D721Med (cell line): Measurements from ENCODE around the gene TRABD.
A peak's percentile ranks its signal among the peaks of the same experiment; 100 is the strongest.

Experiments
- DNase-seq: peaks from one replicate; pipeline ENCODE4 v3.0.0; 2011; ENCODE audit warnings: low spot score; ENCODE audit not compliant: insufficient read length
- FAIRE-seq: peaks from 2 replicates; lab custom pipeline; 2011; peaks lifted over from hg19 to GRCh38; lab: Jason Lieb, UNC
- TF ChIP-seq, protein P1 (sequence below): IDR thresholded peaks from 2 replicates; pipeline ENCODE4 v1.5.1; 2012; ENCODE audit warnings: mild to moderate bottlenecking, control low read depth; ENCODE audit not compliant: insufficient read depth; ENCODE audit errors: missing control alignments

Gene TRABD

DNA sequence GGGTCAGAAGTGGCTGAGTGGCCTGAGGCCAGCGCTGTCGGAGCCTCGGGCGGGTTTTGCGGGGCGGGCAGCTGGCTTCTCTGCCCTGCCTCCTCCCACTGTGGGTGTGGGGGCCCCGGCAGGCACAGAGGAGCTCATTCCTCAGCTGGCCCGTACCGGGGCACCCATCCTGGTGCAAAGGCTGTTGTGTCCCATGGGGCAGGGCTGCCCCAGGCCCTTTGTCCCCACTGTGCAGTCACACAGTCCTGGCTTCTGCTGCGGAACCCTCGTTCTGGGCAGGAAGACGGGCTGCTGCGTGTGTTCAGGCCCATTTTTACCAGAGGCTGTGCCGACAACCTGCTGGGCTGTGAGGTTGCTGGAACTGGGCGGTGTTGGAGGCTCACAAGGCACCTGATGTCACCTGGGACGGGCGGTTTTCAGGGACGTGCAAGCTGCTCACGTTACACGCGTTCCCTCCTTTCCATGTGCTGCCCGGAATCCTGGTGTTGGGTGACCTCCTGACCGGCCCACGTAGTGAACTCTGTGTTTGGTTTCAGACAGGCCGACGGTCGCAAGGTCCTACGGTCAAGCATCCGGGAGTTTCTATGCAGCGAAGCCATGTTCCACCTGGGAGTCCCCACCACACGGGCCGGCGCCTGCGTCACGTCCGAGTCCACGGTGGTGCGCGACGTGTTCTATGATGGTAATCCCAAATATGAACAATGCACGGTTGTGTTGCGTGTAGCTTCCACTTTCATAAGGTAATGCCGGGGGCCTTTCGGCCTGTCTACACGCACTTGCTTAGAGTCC is 20.3 kb downstream of the TRABD start:
- FAIRE-seq (no peak), DNase-seq (no peak)
- TF ChIP-seq, protein P1, sequence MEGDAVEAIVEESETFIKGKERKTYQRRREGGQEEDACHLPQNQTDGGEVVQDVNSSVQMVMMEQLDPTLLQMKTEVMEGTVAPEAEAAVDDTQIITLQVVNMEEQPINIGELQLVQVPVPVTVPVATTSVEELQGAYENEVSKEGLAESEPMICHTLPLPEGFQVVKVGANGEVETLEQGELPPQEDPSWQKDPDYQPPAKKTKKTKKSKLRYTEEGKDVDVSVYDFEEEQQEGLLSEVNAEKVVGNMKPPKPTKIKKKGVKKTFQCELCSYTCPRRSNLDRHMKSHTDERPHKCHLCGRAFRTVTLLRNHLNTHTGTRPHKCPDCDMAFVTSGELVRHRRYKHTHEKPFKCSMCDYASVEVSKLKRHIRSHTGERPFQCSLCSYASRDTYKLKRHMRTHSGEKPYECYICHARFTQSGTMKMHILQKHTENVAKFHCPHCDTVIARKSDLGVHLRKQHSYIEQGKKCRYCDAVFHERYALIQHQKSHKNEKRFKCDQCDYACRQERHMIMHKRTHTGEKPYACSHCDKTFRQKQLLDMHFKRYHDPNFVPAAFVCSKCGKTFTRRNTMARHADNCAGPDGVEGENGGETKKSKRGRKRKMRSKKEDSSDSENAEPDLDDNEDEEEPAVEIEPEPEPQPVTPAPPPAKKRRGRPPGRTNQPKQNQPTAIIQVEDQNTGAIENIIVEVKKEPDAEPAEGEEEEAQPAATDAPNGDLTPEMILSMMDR: no peak

DNA sequence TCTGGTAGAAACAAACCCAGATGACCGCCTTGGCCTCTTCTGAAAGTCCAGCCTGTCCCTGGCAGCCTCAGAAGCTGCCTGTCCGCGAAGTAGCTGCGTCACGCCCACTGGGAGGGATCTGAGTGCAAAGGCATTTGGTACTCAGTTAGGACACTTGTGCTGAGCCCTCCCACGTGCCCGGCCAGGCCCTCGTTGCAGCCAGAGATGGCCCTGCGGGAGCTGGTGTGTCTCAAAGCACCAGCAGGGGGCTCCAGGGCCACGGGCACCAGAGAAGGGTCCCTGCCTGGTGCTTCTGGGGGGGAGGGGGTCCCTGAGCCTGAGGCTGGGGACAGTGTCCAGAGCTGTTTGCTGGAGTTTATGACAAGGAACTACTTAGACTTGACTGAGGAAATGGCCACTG is 20.9 kb downstream of the TRABD start:
- DNase-seq (no peak), FAIRE-seq (no peak)
- TF ChIP-seq, protein P1: peak; percentile 22

DNA sequence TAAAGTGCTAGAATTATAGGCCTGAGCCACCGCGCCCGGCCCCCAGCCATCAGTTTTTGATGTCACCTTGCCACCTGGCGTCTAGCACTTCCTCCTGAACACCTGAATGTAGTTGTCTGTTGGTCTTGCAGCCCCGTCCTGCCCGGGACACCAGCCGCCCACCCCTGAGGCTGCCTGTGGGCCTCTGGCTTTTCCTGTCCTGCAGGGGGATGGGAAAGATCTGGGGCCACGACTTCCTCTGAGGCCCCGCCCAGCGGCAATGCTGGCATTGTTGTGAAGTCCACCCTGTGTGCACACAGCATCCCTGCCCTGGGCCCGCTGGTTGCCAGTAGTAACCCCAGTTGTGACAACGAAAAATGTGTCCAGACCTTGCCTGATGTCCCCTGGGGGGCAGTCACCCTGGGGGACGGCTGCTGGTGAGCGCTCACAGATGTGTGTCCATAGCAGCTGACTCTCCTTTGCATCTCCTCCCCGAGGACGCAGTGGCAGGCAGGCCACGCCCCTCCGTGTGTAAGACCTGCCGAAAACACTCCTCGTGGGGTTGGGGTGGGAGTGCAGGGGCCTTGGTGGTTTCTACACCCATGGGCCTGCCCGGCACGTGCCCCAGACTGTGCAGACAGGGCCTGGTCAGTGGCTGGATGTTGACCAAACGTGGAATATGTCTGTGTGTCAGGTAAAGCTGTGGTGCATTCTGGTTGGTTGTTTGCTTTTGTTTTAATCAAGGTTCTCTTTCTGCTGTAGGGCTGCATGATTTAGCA is 21.8 kb downstream of the TRABD start:
- FAIRE-seq (no peak), DNase-seq (no peak)
- TF ChIP-seq, protein P1: no peak

DNA sequence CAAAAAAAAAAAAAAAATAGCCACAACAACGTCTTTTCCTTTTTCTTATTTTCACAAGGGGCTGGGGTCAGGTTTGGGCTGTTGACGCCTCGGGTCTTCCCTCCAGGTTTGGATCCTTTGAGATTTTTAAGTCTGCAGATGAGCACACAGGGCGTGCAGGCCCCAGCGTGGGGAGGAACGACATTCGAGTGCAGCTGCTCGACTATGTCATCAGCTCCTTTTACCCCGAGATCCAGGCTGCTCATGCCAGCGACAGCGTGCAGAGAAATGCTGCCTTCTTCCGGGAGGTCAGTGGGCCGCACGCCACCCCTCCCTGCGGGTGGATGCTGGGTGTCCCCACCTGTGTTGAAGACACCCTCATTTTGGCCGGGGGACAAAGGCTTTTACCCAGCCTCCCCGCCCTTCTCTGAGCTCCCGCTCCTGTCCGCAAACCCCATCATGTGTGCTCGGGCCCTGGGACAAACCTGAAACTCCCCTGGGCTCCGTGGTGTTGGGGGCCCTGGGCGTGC is 22.8 kb downstream of the TRABD start:
- DNase-seq (no peak), FAIRE-seq (no peak)
- TF ChIP-seq, protein P1: no peak

DNA sequence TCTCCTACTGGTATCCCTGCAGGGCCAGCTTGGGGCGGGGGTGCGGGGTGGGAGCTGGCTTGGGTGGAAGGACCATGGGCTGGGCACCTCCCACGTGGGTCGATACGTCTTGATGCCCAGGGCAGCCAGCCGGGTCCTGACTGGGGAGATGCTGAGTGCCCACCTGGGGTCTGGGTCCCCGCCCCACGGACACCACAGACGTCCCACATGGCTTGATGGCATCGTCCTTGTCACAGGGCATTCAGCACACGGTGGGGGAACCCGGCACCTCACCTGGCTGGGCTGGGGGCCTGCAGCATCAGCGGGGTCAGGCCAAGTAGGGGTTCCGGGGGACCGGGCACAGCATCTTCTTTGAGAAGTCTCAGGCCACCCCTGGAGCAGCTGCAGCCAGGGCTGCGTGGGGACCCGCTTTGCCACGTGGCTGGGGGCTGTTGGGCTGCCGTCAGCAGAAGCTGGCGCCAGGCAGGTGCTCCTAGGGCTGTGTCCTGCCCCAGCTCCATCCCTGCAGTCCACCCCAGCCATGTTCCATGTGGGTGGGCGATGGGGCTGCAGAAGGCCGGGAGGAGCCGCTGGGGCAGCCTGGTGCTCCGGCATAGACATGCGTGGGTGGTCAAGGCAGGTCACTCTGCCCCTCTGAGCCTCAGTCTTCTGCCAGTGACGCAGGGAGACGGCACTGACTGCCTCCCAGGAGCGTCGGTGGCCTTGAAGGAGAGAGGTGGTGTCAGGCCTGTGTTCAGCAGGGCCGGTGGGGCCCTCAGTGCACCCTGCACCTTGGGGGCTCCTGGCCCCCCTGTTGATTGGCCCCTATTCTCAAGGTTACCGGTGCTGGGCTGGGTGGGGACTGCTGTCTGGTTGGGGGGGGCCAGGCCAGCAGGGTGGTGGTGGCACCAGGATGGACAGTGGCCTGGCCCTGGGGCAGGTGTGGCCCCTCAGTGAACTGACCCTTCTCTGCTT is 23.5 kb downstream of the TRABD start:
- TF ChIP-seq, protein P1: no peak
- FAIRE-seq: no peak
- no peak for DNase-seq

DNA sequence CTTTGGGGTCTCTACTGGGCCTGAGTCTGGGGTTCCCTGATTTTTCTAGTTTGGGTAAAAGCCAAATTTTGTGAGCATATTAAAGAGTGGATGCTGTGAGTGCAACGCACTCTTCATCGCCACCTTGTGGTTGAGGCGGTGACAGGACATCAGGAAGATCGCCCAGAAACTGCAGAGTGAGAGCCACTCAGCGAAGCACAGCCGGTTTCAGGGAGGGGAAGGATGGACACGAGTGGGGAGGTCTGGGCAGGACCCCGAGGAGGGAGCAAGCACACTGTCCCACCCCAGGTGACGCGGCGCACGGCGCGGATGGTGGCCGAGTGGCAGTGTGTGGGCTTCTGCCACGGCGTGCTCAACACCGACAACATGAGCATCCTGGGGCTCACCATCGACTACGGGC is 24.2 kb downstream of the TRABD start:
- DNase-seq (peak; percentile 53), FAIRE-seq (no peak)
- TF ChIP-seq, protein P1: peak; percentile 74
